Measurements from ENCODE around the gene ST6GALNAC5. TPM values are rescaled to one million over a fixed set of nuclear protein-coding genes. Genes with fewer than 3 reads are reported as not detected.

ST6GALNAC5 gene
- total RNA-seq, 1 experiment from 2014 or later, result not detected

DNA sequence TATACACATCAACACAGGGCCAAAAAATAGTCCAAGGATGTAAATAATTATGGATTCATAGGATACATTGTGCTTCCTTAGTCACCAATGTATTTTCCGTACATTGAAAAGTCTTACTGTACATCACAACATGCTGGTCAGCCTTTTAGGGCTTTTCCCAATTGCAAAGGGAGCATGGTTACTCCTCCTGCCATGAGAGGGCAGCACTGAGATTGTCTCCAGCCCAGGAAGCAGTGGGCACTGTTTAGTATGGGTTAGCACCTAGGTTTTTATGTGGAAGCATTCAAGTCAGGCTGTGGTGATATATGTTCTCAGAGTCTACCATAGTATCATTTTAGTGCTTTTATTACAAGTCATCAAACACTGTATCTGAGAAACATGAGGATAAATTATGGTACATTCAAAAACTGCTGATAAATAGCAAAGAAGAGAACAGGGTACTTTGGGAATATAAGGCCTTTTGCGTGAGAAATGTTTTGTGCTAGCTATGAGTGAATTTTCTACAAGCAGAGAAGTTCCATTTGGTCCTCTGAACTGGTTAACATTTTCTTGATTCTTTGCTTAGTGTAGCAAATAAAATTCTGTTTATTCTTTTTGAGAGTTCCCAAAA is 34.0 kb downstream of the ST6GALNAC5 start:
- in situ Hi-C loops (cut with HindIII; ENCODE audit: low pct_unique_long_range_greater_than_20kb, low sequenced_read_pairs) (no loop called here), intact Hi-C loops (cut with micrococcal nuclease; ENCODE audit: unreplicated experiment) (loop anchor here (10.0 kb wide), 1 partner anchor 224 kb away; no protein-coding TSS in a partner anchor)
- CTCF ChIA-PET, result no interaction called here
- BruUV-seq (replicated peaks), result no TSS peak
- ATAC-seq, result no peak
- Histone ChIP-seq H3K9me3 (ENCODE audit: control insufficient read depth, insufficient read depth, low read depth, low read length) (no peaks in the 10 kb centered on the region), H3K27ac (ENCODE audit: low read length) (no peak overlapping the region), H3K36me3 (ENCODE audit: control insufficient read depth, insufficient read depth, low read length) (no peaks in the 10 kb centered on the region), H3K27me3 (ENCODE audit: control insufficient read depth, insufficient read depth, low read length) (no peaks in the 10 kb centered on the region), H3K4me3 (ENCODE audit: low read depth in 2 of 2, low read length in 2 of 2) (no peak overlapping the region), H3K4me1 (ENCODE audit: control insufficient read depth, insufficient read depth, low read length) (no peaks in the 10 kb centered on the region)
- POLR2A ChIA-PET, result no interaction called here
- TF ChIP-seq SIN3A (IDR thresholded peaks at IDR 0.05; ENCODE audit: borderline replicate concordance, insufficient read depth, low read depth, low read length), result no peak
- no peak for TF ChIP-seq POLR2AphosphoS5 (IDR thresholded peaks at IDR 0.05; ENCODE audit: low read depth, low read length)
- TF ChIP-seq, protein P1, sequence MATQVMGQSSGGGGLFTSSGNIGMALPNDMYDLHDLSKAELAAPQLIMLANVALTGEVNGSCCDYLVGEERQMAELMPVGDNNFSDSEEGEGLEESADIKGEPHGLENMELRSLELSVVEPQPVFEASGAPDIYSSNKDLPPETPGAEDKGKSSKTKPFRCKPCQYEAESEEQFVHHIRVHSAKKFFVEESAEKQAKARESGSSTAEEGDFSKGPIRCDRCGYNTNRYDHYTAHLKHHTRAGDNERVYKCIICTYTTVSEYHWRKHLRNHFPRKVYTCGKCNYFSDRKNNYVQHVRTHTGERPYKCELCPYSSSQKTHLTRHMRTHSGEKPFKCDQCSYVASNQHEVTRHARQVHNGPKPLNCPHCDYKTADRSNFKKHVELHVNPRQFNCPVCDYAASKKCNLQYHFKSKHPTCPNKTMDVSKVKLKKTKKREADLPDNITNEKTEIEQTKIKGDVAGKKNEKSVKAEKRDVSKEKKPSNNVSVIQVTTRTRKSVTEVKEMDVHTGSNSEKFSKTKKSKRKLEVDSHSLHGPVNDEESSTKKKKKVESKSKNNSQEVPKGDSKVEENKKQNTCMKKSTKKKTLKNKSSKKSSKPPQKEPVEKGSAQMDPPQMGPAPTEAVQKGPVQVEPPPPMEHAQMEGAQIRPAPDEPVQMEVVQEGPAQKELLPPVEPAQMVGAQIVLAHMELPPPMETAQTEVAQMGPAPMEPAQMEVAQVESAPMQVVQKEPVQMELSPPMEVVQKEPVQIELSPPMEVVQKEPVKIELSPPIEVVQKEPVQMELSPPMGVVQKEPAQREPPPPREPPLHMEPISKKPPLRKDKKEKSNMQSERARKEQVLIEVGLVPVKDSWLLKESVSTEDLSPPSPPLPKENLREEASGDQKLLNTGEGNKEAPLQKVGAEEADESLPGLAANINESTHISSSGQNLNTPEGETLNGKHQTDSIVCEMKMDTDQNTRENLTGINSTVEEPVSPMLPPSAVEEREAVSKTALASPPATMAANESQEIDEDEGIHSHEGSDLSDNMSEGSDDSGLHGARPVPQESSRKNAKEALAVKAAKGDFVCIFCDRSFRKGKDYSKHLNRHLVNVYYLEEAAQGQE (IDR thresholded peaks at IDR 0.05; ENCODE audit: insufficient read depth in 1 of 2, low read depth in 2 of 2, low read length in 1 of 2), result no peak
- peak; percentile 75 for TF ChIP-seq CTCF (IDR thresholded peaks at IDR 0.05)
- TF ChIP-seq TCF7L2 (IDR thresholded peaks at IDR 0.05; ENCODE audit: low read depth, low read length), result no peak
- DNase-seq (ENCODE audit: low read depth, low spot score), result peak; percentile 36

- ChIA-PET POLR2A (no interaction called here), CTCF (no interaction called here)
- no peaks in the 10 kb centered on the region for H3K4me1 ChIP-seq (ENCODE audit: control insufficient read depth, insufficient read depth, low read length)
- BruUV-seq (replicated peaks), result no TSS peak
- H3K27ac ChIP-seq (ENCODE audit: low read length), result no peak overlapping the region
- no peaks in the 10 kb centered on the region for H3K27me3 ChIP-seq (ENCODE audit: control insufficient read depth, insufficient read depth, low read length)
- DNase-seq (ENCODE audit: low read depth, low spot score) (no peak), ATAC-seq (no peak)
- no peaks in the 10 kb centered on the region for H3K36me3 ChIP-seq (ENCODE audit: control insufficient read depth, insufficient read depth, low read length)
- no peaks in the 10 kb centered on the region for H3K9me3 ChIP-seq (ENCODE audit: control insufficient read depth, insufficient read depth, low read depth, low read length)
- H3K4me3 ChIP-seq (ENCODE audit: low read depth in 2 of 2, low read length in 2 of 2), result no peak overlapping the region
- intact Hi-C loops (cut with micrococcal nuclease; ENCODE audit: unreplicated experiment), result loop anchor here (10.0 kb wide), 1 partner anchor 219 kb away; no protein-coding TSS in a partner anchor
- TF ChIP-seq TCF7L2 (IDR thresholded peaks at IDR 0.05; ENCODE audit: low read depth, low read length) (no peak), SIN3A (IDR thresholded peaks at IDR 0.05; ENCODE audit: borderline replicate concordance, insufficient read depth, low read depth, low read length) (no peak), POLR2AphosphoS5 (IDR thresholded peaks at IDR 0.05; ENCODE audit: low read depth, low read length) (no peak), CTCF (IDR thresholded peaks at IDR 0.05) (no peak)
- TF ChIP-seq, protein P1 (IDR thresholded peaks at IDR 0.05; ENCODE audit: insufficient read depth in 1 of 2, low read depth in 2 of 2, low read length in 1 of 2), result no peak
- in situ Hi-C loops (cut with HindIII; ENCODE audit: low pct_unique_long_range_greater_than_20kb, low sequenced_read_pairs), result no loop called here
Observed at GRCh38 chr1:76905876-76906595, 38.8 kb downstream of the ST6GALNAC5 start.

Measured in Panc1 (cell line).